ENCODE results near the gene WNT6.

WNT6 gene

GRCh38 chr2:218908721-218909619, 49.4 kb downstream of the WNT6 start:
- peak overlapping the region; percentile 55 for H3K4me3 ChIP-seq (replicated peaks; ENCODE audit: low read depth, low read length)
- peak; percentile 85 for DNase-seq (ENCODE audit: low read depth)
- TF ChIP-seq CTCF (IDR thresholded peaks at IDR 0.05; ENCODE audit: low read length, missing control alignments), result no peak

GRCh38 chr2:218910741-218911140, 51.1 kb downstream of the WNT6 start:
- TF ChIP-seq CTCF (IDR thresholded peaks at IDR 0.05; ENCODE audit: low read length, missing control alignments), result no peak
- H3K4me3 ChIP-seq (replicated peaks; ENCODE audit: low read depth, low read length), result no peak overlapping the region
- DNase-seq (ENCODE audit: low read depth), result no peak

GRCh38 chr2:218920504-218920903, 60.9 kb downstream of the WNT6 start:
- TF ChIP-seq CTCF (IDR thresholded peaks at IDR 0.05; ENCODE audit: low read length, missing control alignments), result no peak
- no peak overlapping the region for H3K4me3 ChIP-seq (replicated peaks; ENCODE audit: low read depth, low read length)
- no peak for DNase-seq (ENCODE audit: low read depth)

All from fibroblast of pulmonary artery (primary cell).